Stimulated activated naive CD4-positive, alpha-beta T cell treated with Interleukin-2 at 50 U/mL for 16 hours (primary cell): ENCODE measurements around the gene METTL25.
"Not testable (repeated sequence)": the region's sequence is repeated elsewhere in the genome, so short reads cannot be mapped to it uniquely, and the experiment has no call there.

Experiments used
- DNase-seq: peaks from one replicate; lab custom pipeline; 2025; lab: John Stamatoyannopoulos, UW

The METTL25 gene

GRCh38 chr12:82358200-82359114 lies at the start of gene METTL25, which contains the start of gene CCDC59:
Gene METTL25 (plus strand): TSS chr12:82358529. CDS start chr12:82358566, 37 bp downstream.
Gene CCDC59 (minus strand): TSS chr12:82358387. CDS start chr12:82358376, 11 bp downstream.
- peak; percentile 97 for DNase-seq

GRCh38 chr12:82314406-82314892 lies 43.9 kb upstream of the METTL25 start:
- DNase-seq, result no peak

GRCh38 chr12:82319276-82319675 lies 39.1 kb upstream of the METTL25 start:
- no peak for DNase-seq

GRCh38 chr12:82325540-82326336 lies 32.6 kb upstream of the METTL25 start:
- DNase-seq, result no peak

GRCh38 chr12:82326905-82327503 lies 31.3 kb upstream of the METTL25 start:
- no peak for DNase-seq

- no peak for DNase-seq
Measured at GRCh38 chr12:82327861-82328260, 30.5 kb upstream of the METTL25 start.

GRCh38 chr12:82329508-82329907 lies 28.8 kb upstream of the METTL25 start:
- no peak for DNase-seq

- no peak for DNase-seq
Measured at GRCh38 chr12:82350161-82350560, 8.2 kb upstream of the METTL25 start.

GRCh38 chr12:82351390-82351789 lies 6.9 kb upstream of the METTL25 start:
- DNase-seq, result no peak

- no peak for DNase-seq
Measured at GRCh38 chr12:82357340-82357739, 989 bp upstream of the METTL25 start.

GRCh38 chr12:82357845-82358199 lies 507 bp upstream of the METTL25 start:
- DNase-seq, result no peak

GRCh38 chr12:82359115-82359478 lies 768 bp downstream of the METTL25 start:
- DNase-seq, result no peak

GRCh38 chr12:82360834-82361233 lies 2.5 kb downstream of the METTL25 start:
- DNase-seq, result not testable (repeated sequence)

GRCh38 chr12:82361461-82361915 lies 3.2 kb downstream of the METTL25 start:
- no peak for DNase-seq

GRCh38 chr12:82363990-82364389 lies 5.7 kb downstream of the METTL25 start:
- DNase-seq, result no peak

GRCh38 chr12:82366197-82366596 lies 7.9 kb downstream of the METTL25 start:
- no peak for DNase-seq

GRCh38 chr12:82375201-82375600 lies 16.9 kb downstream of the METTL25 start:
- no peak for DNase-seq

- no peak for DNase-seq
Measured at GRCh38 chr12:82378997-82379396, 20.7 kb downstream of the METTL25 start.

GRCh38 chr12:82383930-82384552 lies 25.7 kb downstream of the METTL25 start:
- DNase-seq, result no peak

GRCh38 chr12:82398879-82399278 lies 40.5 kb downstream of the METTL25 start:
- no peak for DNase-seq

- DNase-seq, result no peak
Measured at GRCh38 chr12:82400819-82401218, 42.5 kb downstream of the METTL25 start.

- DNase-seq, result no peak
Measured at GRCh38 chr12:82406651-82407050, 48.3 kb downstream of the METTL25 start.
